ENCODE data around the gene ZXDC. TPM values are rescaled to one million over a fixed set of nuclear protein-coding genes. Genes with fewer than 3 reads are reported as not detected.

ZXDC gene
- total RNA-seq, 2 experiments from 2014 or later = 26.6 to 27.3 TPM

DNA sequence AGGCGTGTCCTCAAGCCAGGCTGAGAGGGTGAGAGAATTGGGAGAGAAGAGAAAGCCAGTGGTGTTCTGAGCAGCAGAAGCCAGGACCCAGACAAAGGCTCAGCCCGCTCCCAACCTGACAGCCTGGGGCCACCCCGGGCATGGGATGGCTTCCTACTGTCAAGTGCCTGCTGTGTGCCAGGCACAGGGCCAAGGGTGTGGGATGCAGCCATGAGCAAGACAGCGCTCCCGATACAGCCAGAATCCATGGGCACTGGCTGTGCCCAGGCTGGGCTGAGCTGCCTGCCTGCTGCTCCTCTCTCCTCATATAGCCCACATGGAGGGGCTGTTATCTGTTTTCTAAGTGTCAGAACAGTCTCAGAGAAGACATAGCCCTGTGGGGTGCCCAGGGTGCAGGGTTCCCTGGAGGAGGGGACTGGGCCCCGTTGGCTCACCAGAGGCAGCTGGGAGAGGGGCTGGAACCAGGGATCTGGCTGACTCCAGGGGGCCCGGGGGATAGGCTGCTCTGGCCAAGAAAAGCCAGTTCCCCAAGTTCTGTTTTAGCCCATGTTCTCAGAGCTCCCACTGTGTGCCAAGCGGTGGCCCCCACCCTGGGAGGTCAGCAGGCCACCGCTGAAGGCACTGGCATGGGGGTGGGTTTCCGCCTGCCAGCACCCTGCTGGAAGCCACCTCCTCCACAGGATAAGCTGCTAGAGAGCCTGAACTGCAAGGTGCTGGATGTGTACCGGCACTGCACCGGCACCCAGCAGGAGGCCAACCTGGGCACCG lies 42.0 kb downstream of the ZXDC start:
- ChIA-PET POLR2A (no interaction called here), CTCF (no interaction called here)
- Mint-ChIP-seq H3K4me3 (no peak overlapping the region), H3K4me1 (ENCODE audit: low read depth) (no peaks in the 10 kb centered on the region), H3K9me3 (ENCODE audit: insufficient read depth) (no peaks in the 10 kb centered on the region), H3K36me3 (ENCODE audit: low read depth) (peaks cover 3% of the 10 kb centered on the region), H3K27ac (no peak overlapping the region), H3K27me3 (ENCODE audit: low read depth) (no peaks in the 10 kb centered on the region)
- DNase-seq (no peak), ATAC-seq (no peak)

DNA sequence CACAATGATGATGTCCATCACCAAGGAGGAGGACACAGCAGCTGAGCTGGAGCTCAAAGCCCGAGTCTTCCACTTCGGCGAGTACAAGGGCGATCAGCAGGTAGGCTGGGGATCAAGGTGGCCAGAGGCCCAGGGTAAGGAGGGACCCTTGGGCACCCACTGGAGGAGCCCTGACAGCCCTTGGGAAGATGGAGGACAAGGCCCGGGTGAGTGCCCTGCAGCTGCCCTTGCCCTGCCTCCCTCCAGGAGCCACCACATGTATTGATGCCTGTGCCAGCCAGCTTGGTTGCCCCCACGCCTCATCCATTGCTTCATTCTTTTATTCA lies 42.6 kb downstream of the ZXDC start:
- Mint-ChIP-seq H3K27ac (no peak overlapping the region), H3K4me3 (no peak overlapping the region), H3K4me1 (ENCODE audit: low read depth) (no peaks in the 10 kb centered on the region), H3K9me3 (ENCODE audit: insufficient read depth) (no peaks in the 10 kb centered on the region), H3K36me3 (ENCODE audit: low read depth) (peaks cover 3% of the 10 kb centered on the region), H3K27me3 (ENCODE audit: low read depth) (no peaks in the 10 kb centered on the region)
- ChIA-PET CTCF (no interaction called here), POLR2A (no interaction called here)
- ATAC-seq (no peak), DNase-seq (no peak)

DNA sequence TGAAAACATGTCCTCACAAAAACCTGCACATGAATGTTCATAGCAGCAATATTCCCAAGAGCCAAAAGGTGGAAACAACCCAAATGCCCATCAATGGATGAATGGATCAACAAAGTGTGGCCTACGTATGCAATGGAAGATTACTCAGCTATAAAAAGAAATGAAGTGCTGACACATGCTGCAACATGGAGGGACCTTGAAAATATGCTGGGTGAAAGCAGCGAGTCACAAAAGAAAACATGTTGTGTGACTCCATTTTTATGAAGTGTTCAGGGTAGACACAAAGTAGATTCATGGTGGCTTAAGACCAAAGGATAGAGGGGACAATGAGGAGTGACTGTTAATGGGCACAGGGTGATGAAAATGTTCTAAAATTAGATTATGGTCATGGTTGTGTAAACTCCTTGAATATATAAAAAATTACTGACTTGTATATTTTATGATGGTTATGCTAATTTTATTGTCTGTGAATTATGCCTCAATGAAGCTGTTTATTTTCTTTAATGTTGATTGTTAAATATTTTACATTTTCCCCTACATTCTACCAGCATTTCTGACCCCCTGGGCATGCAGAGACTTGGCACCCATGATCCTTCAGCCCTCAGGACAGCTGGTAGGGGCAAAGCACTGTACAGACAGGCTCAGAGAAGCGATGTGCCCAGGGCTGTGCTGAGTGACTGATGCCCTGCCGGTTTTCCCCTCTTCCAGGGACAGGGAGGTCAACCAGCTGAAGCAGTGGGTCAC lies 43.2 kb downstream of the ZXDC start:
- POLR2A ChIA-PET = no interaction called here
- H3K27me3 Mint-ChIP-seq (ENCODE audit: low read depth) = no peaks in the 10 kb centered on the region
- no peaks in the 10 kb centered on the region for H3K4me1 Mint-ChIP-seq (ENCODE audit: low read depth)
- no peak for ATAC-seq
- no peak overlapping the region for H3K4me3 Mint-ChIP-seq
- DNase-seq = no peak
- no peak overlapping the region for H3K27ac Mint-ChIP-seq
- peaks cover 3% of the 10 kb centered on the region for H3K36me3 Mint-ChIP-seq (ENCODE audit: low read depth)
- CTCF ChIA-PET = no interaction called here
- no peaks in the 10 kb centered on the region for H3K9me3 Mint-ChIP-seq (ENCODE audit: insufficient read depth)

- Mint-ChIP-seq H3K27ac (no peak overlapping the region), H3K4me3 (no peak overlapping the region), H3K36me3 (ENCODE audit: low read depth) (peaks cover 3% of the 10 kb centered on the region), H3K4me1 (ENCODE audit: low read depth) (no peaks in the 10 kb centered on the region), H3K9me3 (ENCODE audit: insufficient read depth) (peaks cover 8% of the 10 kb centered on the region), H3K27me3 (ENCODE audit: low read depth) (no peaks in the 10 kb centered on the region)
- no peak for DNase-seq
- ChIA-PET CTCF (no interaction called here), POLR2A (no interaction called here)
- ATAC-seq = no peak
Measured at GRCh38 chr3:126431103-126431534, 44.6 kb downstream of the ZXDC start.

GRCh38 chr3:126424751-126425150 lies 50.9 kb downstream of the ZXDC start:
- Mint-ChIP-seq H3K27me3 (ENCODE audit: low read depth) (no peaks in the 10 kb centered on the region), H3K9me3 (ENCODE audit: insufficient read depth) (peaks cover 16% of the 10 kb centered on the region), H3K36me3 (ENCODE audit: low read depth) (peaks cover 2% of the 10 kb centered on the region), H3K27ac (no peak overlapping the region), H3K4me1 (ENCODE audit: low read depth) (no peaks in the 10 kb centered on the region), H3K4me3 (no peak overlapping the region)
- ChIA-PET POLR2A (no interaction called here), CTCF (no interaction called here)
- DNase-seq (no peak), ATAC-seq (no peak)

DNA sequence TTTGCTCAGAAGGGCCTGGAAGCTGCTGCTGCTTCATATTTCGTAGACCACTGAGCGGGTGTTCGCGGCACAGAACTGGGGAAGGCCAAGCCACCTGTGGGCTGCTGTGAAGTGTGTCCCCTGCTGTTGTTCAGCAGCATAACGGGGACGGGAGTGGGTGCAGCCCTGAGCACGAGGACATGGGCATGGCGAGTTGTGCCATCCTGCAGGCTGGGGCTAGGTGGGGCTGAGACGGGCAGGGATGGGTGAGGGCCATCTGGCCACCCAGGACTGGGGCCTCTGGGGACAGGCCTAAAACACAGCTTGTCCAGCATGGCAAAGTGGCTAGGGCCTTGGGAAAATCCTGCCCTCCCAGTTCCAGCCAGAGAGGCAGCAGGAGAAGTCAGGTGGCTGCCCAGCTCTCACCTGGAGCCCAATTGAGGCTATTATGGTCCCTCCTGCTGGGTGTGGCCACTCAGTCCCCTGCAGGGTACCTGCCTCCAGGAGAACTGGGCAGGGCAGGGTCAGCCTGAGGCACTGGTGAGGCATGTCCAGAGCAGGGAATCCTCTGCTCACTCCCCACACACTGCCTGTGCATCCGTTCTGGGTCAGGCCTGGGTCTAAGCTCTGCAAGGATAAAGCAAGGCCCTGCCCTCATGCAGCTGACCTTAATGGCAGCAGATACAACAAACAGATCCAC lies 51.5 kb downstream of the ZXDC start:
- peaks cover 16% of the 10 kb centered on the region for H3K9me3 Mint-ChIP-seq (ENCODE audit: insufficient read depth)
- H3K4me1 Mint-ChIP-seq (ENCODE audit: low read depth) = no peaks in the 10 kb centered on the region
- H3K27ac Mint-ChIP-seq = no peak overlapping the region
- no peak overlapping the region for H3K4me3 Mint-ChIP-seq
- ChIA-PET POLR2A (interaction anchor here (0.6 kb wide), 1 partner anchor 140 kb away, joined by 3 read pairs; no protein-coding TSS in a partner anchor), CTCF (no interaction called here)
- ATAC-seq (no peak), DNase-seq (no peak)
- H3K36me3 Mint-ChIP-seq (ENCODE audit: low read depth) = peaks cover 2% of the 10 kb centered on the region
- H3K27me3 Mint-ChIP-seq (ENCODE audit: low read depth) = no peaks in the 10 kb centered on the region

DNA sequence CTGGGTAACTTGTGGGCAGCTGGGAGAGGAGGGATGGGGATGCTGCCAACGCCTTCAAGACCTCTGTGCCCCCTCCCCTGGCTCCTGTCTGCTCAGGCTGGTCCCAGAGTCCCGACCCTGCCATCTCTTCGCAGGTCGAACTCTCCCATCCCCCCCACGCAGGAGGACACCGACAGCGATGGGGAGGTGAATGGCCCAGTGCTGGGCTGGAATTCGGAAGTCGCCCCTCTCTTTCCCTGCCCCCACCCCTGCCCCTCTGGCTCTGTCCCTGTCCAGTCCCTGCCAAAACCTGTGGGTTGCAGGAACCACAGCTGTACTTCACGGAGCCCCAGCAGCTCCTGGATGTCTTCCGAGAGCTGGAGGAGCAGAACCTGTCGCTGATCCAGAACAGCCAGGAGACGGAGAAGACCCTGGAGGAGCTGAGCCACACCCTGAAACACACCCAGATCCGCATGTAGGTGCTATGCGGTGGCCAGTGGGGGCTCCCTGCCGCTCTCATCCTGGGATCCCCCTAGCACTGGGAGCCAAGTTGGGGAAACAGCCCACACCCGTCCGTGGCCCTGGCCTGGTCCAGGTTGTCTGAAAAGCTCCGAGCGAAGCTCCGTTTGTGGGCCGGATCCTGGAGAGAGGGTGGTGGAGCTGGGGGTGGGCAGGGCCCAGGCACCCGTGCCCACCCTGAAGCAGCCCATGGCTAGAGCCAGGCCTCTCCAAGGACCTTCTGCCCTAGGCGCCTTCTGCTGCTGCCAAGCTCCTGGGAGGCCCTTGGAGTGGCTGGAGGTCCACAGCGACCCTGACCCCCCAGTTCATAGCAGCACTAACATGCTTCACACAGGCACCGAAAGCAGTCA lies 52.3 kb downstream of the ZXDC start:
- Mint-ChIP-seq H3K4me1 (ENCODE audit: low read depth) (no peaks in the 10 kb centered on the region), H3K9me3 (ENCODE audit: insufficient read depth) (peaks cover 16% of the 10 kb centered on the region), H3K27ac (no peak overlapping the region), H3K27me3 (ENCODE audit: low read depth) (no peaks in the 10 kb centered on the region), H3K36me3 (ENCODE audit: low read depth) (peaks cover 2% of the 10 kb centered on the region), H3K4me3 (no peak overlapping the region)
- ChIA-PET POLR2A (interaction anchor here (0.6 kb wide), 1 partner anchor 139 kb away, joined by 3 read pairs; no protein-coding TSS in a partner anchor), CTCF (no interaction called here)
- DNase-seq (no peak), ATAC-seq (no peak)

DNA sequence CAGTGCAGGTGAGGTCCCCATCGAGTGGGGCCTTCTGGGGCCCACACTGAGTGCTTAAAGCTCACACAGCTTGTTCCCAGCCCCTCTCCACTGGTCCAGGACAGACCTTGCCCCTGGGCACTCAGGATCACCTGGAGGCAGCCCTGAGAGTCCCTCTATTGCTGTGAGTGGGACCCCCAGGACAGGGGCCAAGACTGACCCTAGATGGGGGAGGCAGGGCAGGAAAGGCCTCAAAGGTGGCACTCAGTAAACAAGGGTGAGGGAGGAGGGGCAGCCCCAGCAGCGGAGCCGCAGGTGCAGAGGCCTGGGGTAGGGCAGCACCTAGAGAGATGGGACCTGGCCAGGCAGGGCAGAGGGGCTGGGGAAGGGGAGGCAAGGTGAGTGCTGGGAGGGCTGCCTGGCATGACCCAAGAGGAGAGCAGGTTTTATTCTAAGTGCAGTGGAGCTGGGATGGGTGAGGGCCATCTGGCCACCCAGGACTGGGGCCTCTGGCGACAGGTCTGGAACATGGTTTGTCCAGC lies 53.1 kb downstream of the ZXDC start:
- H3K4me1 Mint-ChIP-seq (ENCODE audit: low read depth) = no peaks in the 10 kb centered on the region
- H3K27me3 Mint-ChIP-seq (ENCODE audit: low read depth) = no peaks in the 10 kb centered on the region
- H3K27ac Mint-ChIP-seq = no peak overlapping the region
- no peak for DNase-seq
- no peak for ATAC-seq
- ChIA-PET CTCF (no interaction called here), POLR2A (no interaction called here)
- H3K36me3 Mint-ChIP-seq (ENCODE audit: low read depth) = peaks cover 2% of the 10 kb centered on the region
- H3K4me3 Mint-ChIP-seq = no peak overlapping the region
- H3K9me3 Mint-ChIP-seq (ENCODE audit: insufficient read depth) = peaks cover 16% of the 10 kb centered on the region

GRCh38 chr3:126422121-126422520 lies 53.6 kb downstream of the ZXDC start:
- no peak overlapping the region for H3K4me3 Mint-ChIP-seq
- peaks cover 13% of the 10 kb centered on the region for H3K9me3 Mint-ChIP-seq (ENCODE audit: insufficient read depth)

DNA sequence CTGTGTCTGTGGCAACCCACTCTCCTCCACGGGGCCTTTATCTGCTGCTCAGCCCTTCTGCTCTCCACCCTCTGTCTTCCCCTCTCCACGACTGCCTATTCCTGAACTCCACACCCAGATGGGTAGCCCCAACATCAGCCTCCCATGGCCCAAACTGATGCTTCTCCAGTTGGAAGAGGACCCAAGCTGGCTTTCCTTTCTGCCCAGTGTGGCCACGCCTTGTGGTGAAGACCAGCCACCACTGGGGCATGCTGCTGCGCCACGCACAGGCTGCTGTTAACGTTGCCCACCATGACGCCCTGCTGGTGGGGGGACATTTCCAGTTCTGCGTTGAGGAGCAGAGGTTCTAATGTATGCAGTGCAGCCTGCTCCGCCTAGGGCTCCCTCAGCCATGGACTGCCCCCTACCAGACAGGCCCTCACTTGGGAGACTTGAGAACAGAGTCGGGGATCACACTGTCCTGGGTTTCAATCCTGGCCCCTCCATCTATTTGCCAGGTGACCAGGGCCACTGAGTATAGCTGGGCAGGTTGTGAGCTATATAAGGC lies 54.0 kb downstream of the ZXDC start:
- ChIA-PET CTCF (no interaction called here), POLR2A (no interaction called here)
- ATAC-seq = no peak
- H3K4me1 Mint-ChIP-seq (ENCODE audit: low read depth) = no peaks in the 10 kb centered on the region
- no peak overlapping the region for H3K27ac Mint-ChIP-seq
- H3K9me3 Mint-ChIP-seq (ENCODE audit: insufficient read depth) = peaks cover 8% of the 10 kb centered on the region
- peaks cover 3% of the 10 kb centered on the region for H3K27me3 Mint-ChIP-seq (ENCODE audit: low read depth)
- DNase-seq = no peak
- peaks cover 2% of the 10 kb centered on the region for H3K36me3 Mint-ChIP-seq (ENCODE audit: low read depth)
- H3K4me3 Mint-ChIP-seq = no peak overlapping the region

More at GRCh38 chr3:126422121-126422520, 53.6 kb downstream of the ZXDC start:
- Mint-ChIP-seq H3K27me3 (ENCODE audit: low read depth) (no peaks in the 10 kb centered on the region), H3K27ac (no peak overlapping the region), H3K4me1 (ENCODE audit: low read depth) (no peaks in the 10 kb centered on the region), H3K36me3 (ENCODE audit: low read depth) (peaks cover 2% of the 10 kb centered on the region)
- POLR2A ChIA-PET = no interaction called here
- CTCF ChIA-PET = no interaction called here
- DNase-seq = no peak
- ATAC-seq = no peak

DNA sequence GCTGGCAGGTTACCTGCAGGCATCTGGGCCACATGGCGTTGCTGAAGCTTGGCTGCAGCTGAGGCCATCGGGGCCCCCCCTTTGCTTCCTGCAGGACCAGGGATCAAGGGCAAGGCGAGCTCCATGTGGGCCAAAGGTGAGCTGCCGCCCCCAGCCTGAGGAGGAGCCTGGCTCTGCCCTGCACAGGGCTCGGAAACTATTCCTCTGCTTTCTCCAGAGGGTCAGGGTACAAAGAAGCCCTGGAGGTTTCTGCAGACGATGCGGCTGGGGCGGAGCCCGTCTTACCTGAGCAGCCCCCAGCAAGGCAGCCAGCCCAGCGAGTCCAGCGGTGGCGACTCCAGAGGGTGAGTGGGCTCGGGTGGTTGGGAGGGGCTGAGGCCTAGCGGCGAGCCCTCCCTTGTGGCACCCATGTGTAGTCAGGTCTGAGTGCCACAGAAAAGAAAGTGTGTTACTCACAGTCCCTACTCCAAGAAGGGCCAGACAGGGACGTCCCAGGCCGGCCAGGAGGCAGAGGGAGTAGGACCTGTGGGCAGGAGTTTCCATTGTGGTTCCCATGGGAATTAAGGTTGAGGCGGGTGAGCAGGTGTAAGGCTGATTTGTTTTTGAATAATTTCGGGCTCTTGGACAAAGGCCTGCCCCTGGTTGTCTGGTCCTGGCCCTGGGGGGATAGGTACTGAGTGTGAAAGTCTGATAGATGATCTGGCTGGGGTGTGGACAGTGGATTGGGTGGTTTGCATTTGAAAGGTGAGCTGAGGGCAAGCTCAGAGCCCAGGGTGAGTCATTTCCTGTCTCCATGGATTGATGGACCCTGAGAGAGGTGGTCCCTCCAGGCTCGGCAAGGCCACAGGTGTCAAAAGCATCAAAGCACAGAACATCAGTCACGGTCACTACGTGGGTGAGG lies 55.6 kb downstream of the ZXDC start:
- peaks cover 3% of the 10 kb centered on the region for H3K27me3 Mint-ChIP-seq (ENCODE audit: low read depth)
- no peaks in the 10 kb centered on the region for H3K36me3 Mint-ChIP-seq (ENCODE audit: low read depth)
- no peak for ATAC-seq
- DNase-seq = no peak
- no peaks in the 10 kb centered on the region for H3K4me1 Mint-ChIP-seq (ENCODE audit: low read depth)
- no peaks in the 10 kb centered on the region for H3K9me3 Mint-ChIP-seq (ENCODE audit: insufficient read depth)
- ChIA-PET CTCF (no interaction called here), POLR2A (no interaction called here)
- no peak overlapping the region for H3K4me3 Mint-ChIP-seq
- H3K27ac Mint-ChIP-seq = no peak overlapping the region
